Testis (tissue), 2 donors: ENCODE results near the gene GRIK1.

Experiments used
- CTCF ChIP-seq, 3 experiments: fragments of 450-650 bp in 2 of 3; fragments of 200-600 bp in 1 of 3; sonication (generic) in 1 of 3; IDR thresholded peaks; one replicate each; pipeline ENCODE4 v1.5.1; 2016 to 2019; ENCODE audit warnings: antibody characterized with exemption in 3 of 3, mild to moderate bottlenecking in 2 of 3, moderate library complexity in 1 of 3
- POLR2A ChIP-seq: fragments of 450-650 bp; IDR thresholded peaks from one replicate; pipeline ENCODE4 v1.6.1; 2017; ENCODE audit warnings: antibody characterized with exemption, mild to moderate bottlenecking, moderate library complexity

- TF ChIP-seq CTCF (IDR thresholded peaks at IDR 0.05) (no peak), POLR2A (no peak)
These were observed 13.3 kb upstream of the GRIK1 start for GRCh38 chr21:29953072-29953471.
